ENCODE data around the gene PSMD2.
"Not testable (repeated sequence)": the region's sequence is repeated elsewhere in the genome, so short reads cannot be mapped to it uniquely, and the experiment has no call there.

PSMD2 gene

GRCh38 chr3:184298759-184299487, at the start of gene PSMD2:
Gene PSMD2, plus strand, starts transcription at chr3:184299241. Its CDS starts 26 bp downstream, at chr3:184299267.
- DNase-seq (ENCODE audit: low spot score): peak; percentile 98

- peak; percentile 98 for DNase-seq (ENCODE audit: low spot score)
Observed at GRCh38 chr3:184249412-184250166, 49.5 kb upstream of the PSMD2 start, which contains the start of gene EEF1AKMT4. Gene EEF1AKMT4, plus strand, starts transcription at chr3:184249672. Its CDS starts 23 bp downstream, at chr3:184249695.

- DNase-seq (ENCODE audit: low spot score): peak; percentile 95
Observed at GRCh38 chr3:184250167-184250828, 48.7 kb upstream of the PSMD2 start.

GRCh38 chr3:184255291-184256039, 43.6 kb upstream of the PSMD2 start:
- DNase-seq (ENCODE audit: low spot score): peak; percentile 38

GRCh38 chr3:184257083-184257915, 41.7 kb upstream of the PSMD2 start:
- no peak for DNase-seq (ENCODE audit: low spot score)

- DNase-seq (ENCODE audit: low spot score): no peak
Observed at GRCh38 chr3:184258926-184259325, 40.1 kb upstream of the PSMD2 start.

- no peak for DNase-seq (ENCODE audit: low spot score)
Observed at GRCh38 chr3:184259396-184259877, 39.6 kb upstream of the PSMD2 start.

- DNase-seq (ENCODE audit: low spot score): no peak
Observed at GRCh38 chr3:184259878-184260723, 38.9 kb upstream of the PSMD2 start.

- no peak for DNase-seq (ENCODE audit: low spot score)
Observed at GRCh38 chr3:184260724-184261269, 38.2 kb upstream of the PSMD2 start.

- peak; percentile 56 for DNase-seq (ENCODE audit: low spot score)
Observed at GRCh38 chr3:184261270-184261853, 37.7 kb upstream of the PSMD2 start, which contains the start of gene CAMK2N2. Gene CAMK2N2, minus strand, starts transcription at chr3:184261553. Its CDS starts 268 bp downstream, at chr3:184261285.

- DNase-seq (ENCODE audit: low spot score): no peak
Observed at GRCh38 chr3:184261854-184262763, 36.9 kb upstream of the PSMD2 start.

GRCh38 chr3:184262764-184263179, 36.3 kb upstream of the PSMD2 start:
- DNase-seq (ENCODE audit: low spot score): no peak

GRCh38 chr3:184267249-184267648, 31.8 kb upstream of the PSMD2 start:
- DNase-seq (ENCODE audit: low spot score): not testable (repeated sequence)

- DNase-seq (ENCODE audit: low spot score): no peak
Observed at GRCh38 chr3:184272269-184272668, 26.8 kb upstream of the PSMD2 start.

- DNase-seq (ENCODE audit: low spot score): no peak
Observed at GRCh38 chr3:184275381-184275701, 23.7 kb upstream of the PSMD2 start.

GRCh38 chr3:184275961-184276910, 22.8 kb upstream of the PSMD2 start, which contains the start of gene ECE2:
Gene ECE2, plus strand, starts transcription at chr3:184276022. Its CDS starts 132 bp downstream, at chr3:184276154.
- DNase-seq (ENCODE audit: low spot score): no peak

GRCh38 chr3:184277366-184277765, 21.7 kb upstream of the PSMD2 start:
- DNase-seq (ENCODE audit: low spot score): no peak

All from activated CD4-positive, alpha-beta T cell treated with anti-CD3 and anti-CD28 coated beads, Interleukin-2, Interleukin-4, amounts not matched to agents 100 ng/mL and 50 ng/mL, durations not matched to agents 16 hours and 8 hours (primary cell).